GM20431 (cell line): ENCODE measurements around the gene RAB26.

Source experiments
- in situ Hi-C: fragments of 300-500 bp; cut with MseI, MboI; formaldehyde crosslinking; loops from one replicate; pipeline ENCODE4 v1.15.0; 2020; ENCODE audit warnings: low sequenced_read_pairs; ENCODE audit not compliant: unreplicated experiment

Gene RAB26

DNA sequence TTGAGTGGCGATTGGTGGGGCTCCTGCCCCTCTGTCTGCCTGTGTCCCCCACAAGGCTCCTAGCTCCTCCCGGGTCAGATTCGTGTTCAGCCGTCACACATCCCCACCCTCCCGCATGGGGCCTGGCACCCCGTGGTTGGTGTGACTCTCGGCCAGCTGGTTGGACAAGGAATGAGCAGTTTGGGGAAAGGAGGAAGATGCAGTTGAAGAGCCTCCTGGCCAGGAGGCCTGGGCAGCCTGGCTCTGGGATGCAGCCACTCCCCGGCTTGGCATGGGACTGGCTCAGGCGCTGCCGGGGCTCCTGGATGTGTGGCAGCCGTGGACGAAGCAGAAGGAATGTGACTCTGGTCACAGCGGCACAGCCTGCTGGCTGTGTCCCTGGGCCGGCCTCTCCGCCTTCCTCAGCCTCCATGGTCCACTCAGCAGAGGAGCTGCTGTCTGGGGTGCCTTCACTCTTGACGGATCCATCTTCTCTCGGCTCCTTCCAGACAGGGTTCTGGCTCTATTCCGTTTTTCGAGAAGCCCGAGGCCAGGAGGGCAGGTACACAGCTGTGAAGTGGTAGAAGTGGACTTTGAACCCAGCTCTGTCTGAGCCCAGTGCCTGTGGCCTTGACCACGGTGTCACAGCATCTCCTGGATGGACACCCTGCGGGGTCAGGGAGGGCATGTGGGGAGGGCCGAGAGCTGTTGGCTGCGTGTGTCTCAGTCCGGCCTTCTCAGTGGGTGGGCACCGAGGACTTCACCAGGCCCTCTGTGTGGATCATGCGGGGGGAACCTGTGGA is 9.2 kb downstream of the RAB26 start:
- in situ Hi-C loops: no loop called here

GRCh38 chr16:2158262-2158638 is 9.8 kb downstream of the RAB26 start:
- in situ Hi-C loops: no loop called here

- in situ Hi-C loops: no loop called here
Observed at GRCh38 chr16:2159175-2159838, 10.9 kb downstream of the RAB26 start.

- in situ Hi-C loops: no loop called here
Observed at GRCh38 chr16:2160915-2161551, 12.6 kb downstream of the RAB26 start.

GRCh38 chr16:2161911-2162310 is 13.5 kb downstream of the RAB26 start:
- in situ Hi-C loops: no loop called here

DNA sequence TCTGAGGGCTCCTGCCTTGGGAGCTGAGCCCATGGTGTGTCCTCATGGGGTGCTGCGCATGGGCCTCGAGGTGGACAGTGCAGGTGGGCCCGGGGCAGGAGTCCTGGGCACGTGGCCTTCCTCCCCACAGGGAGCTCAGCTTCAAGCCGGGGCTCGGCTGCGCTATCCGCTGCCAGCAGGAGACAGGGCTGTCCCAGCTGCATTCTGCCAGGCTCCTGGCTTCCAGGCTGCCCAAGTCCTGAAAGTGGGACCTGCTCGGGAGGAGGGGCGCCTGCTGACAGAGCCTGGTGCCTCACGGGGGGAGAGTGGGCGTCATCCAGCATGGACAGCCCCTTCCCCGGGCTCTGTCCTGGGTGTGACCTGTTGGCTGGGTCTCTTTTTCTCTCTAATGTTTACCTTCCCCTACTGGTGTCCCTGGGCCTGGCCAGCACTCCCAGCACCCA is 14.3 kb downstream of the RAB26 start:
- in situ Hi-C loops: no loop called here

DNA sequence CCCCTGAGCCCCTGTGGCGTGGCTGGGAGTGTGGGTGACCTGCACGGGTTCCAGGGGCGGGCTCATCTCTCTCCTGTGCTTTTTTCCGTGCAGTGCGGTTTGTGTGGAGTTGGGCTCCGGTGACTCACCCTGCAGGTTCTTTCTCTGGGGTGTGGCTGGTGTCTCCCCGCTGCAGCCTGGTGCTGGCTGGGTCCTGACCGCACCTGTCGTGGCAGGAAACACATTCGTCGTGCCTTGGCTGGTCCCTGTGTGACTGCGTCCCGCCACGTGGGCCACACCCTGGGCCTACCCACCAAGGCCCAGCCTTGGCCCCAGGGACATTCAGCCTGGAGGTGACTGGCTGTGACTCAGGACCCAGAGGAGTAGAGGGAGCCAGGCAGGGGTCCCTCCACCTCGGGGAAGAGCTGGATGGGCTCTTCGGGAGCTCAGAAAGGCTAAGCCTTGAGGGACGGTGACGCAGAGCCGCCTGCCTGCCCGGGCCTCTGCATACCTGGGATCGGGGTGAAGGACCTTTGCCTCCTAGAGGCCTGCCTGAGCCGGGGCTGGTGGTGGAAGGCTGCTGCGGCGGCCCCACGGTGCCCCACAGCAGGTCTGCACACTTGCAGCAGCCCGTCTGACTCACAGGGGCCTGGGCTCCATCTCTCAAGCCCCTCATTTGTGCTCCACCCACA is 14.9 kb downstream of the RAB26 start:
- in situ Hi-C loops: no loop called here

- in situ Hi-C loops: no loop called here
Observed at GRCh38 chr16:2165861-2166260, 17.4 kb downstream of the RAB26 start.

GRCh38 chr16:2166263-2167067 is 18.0 kb downstream of the RAB26 start:
- in situ Hi-C loops: no loop called here

DNA sequence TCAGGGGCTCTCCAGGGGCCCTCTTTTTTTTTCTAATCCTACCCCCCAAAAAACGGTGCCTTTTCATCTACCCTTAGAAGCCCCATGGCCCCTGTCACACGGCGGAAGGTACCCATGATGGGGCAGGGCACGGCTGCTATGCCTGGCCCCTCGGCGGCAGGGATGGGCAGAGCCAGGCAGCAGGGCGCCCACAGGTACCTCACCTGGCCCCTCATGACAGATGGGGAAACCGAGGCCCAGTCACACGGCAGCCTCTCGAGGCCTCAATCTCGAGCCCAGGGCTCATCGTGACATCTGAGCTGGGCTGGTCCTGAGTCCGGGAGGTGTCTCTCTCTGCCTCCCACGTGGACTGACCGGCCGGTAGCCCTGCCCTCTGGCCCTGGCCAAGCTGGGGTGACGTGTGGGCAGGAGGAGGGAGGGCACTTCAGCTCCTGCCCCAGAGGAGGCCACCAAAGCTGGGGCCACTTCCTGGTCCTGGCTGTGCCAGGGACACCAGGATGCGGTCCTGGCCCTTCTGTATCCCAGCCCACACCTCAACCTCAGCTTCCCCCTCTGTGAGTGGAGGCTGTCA is 18.7 kb downstream of the RAB26 start:
- in situ Hi-C loops: no loop called here

- in situ Hi-C loops: no loop called here
Observed at GRCh38 chr16:2170080-2170479, 21.7 kb downstream of the RAB26 start.

- in situ Hi-C loops: no loop called here
Observed at GRCh38 chr16:2170587-2171435, 22.4 kb downstream of the RAB26 start.

- in situ Hi-C loops: no loop called here
Observed at GRCh38 chr16:2171601-2172178, 23.3 kb downstream of the RAB26 start.

DNA sequence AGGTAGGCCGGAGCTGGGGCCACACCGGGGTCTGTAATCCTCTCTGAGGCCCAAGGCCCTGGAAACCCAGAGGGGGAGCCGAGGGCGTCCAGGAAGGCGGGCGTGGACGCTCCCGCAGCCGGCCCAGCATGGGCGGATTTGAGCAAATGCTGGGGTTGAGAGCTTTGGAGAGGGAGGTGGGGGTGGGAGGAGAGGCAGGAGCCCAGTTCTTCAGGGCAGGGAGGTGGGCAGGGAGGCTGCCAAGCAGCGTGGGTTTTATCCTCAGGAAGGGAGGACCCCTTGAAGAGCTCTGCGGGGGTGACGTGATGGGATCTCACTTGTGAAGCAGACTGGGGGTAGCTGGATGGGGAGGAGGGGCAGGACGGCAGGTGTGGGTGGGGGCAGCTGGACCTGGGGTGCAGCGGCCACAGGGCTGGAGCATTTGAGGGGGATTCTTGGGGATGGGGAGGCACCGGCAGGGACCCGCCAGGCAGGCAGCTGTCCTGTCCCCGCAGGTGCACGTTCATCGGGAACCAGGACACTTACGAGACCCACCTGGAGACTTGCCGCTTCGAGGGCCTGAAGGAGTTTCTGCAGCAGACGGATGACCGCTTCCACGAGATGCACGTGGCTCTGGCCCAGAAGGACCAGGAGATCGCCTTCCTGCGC is 24.4 kb downstream of the RAB26 start:
- in situ Hi-C loops: no loop called here

- in situ Hi-C loops: no loop called here
Observed at GRCh38 chr16:2173366-2173765, 24.9 kb downstream of the RAB26 start.

- in situ Hi-C loops: no loop called here
Observed at GRCh38 chr16:2173916-2174315, 25.5 kb downstream of the RAB26 start.

DNA sequence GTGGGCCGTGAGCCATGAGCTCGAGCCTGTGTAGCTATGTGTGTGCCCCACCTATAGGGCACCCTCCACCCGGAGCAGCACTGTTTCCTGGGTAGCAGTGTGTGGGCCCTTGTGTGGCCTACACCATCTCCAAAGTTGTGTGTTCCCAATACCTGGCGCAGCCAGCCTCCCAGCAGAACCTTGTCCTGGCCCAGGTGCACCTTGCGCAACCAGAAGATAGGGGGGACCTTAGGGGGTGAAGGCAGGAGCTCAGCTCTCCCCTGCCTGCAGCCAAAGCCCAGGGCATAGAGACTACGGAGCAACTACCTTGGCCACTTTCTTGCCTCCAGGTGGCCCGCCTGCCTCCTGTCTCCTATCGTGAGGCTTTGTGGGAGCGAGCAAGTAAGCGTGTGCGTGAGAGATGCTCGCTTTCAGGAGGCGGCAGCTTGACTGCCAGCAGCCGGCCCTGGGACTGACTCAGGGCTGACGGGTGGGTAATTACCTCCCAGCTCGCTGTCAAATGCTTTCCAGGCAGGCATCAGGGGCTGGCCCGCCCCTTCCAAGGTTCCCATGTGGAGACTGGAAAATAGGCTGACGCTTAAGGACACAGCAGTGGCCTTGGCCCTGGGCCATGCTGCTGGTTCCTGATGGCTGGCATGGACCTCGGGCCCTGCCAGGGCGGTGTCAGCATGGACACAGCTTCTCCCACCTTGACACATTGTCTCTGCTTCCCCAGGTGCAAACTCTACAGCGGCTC is 26.1 kb downstream of the RAB26 start:
- in situ Hi-C loops: no loop called here
